Mononuclear cell (primary cell): ENCODE data around the gene CNTN2. TPM values are rescaled to one million over a fixed set of nuclear protein-coding genes. Genes with fewer than 3 reads are reported as not detected.

Experiments used
- H3K27me3 ChIP-seq: 2 replicates; pipeline ENCODE4 v1.6.0; 2011; ENCODE audit warnings: low read length, control low read depth; ENCODE audit not compliant: insufficient read depth
- H3K4me1 ChIP-seq: 2 replicates; pipeline ENCODE4 v1.5.1; 2011; ENCODE audit warnings: mild to moderate bottlenecking, low read length, control low read depth; ENCODE audit not compliant: insufficient read depth
- H3K4me3 ChIP-seq: 2 replicates; pipeline ENCODE4 v1.5.1; 2011; ENCODE audit warnings: mild to moderate bottlenecking, low read length, moderate library complexity
- H3K9me3 ChIP-seq: 2 replicates; pipeline ENCODE4 v1.5.1; 2011; ENCODE audit warnings: low read depth, mild to moderate bottlenecking, control low read depth, low read length
- total RNA-seq: library from RNA; depleted of rRNA; stranded (reverse); fragments of >200 nt; gene quantifications from one replicate; pipeline ENCODE4 v1.2.3, GENCODE V29; 2012

Gene CNTN2
- total RNA-seq, 1 donor, result 0.21 TPM

GRCh38 chr1:205069371-205070125 is 26.5 kb downstream of the CNTN2 start:
- Histone ChIP-seq H3K4me3 (no peak overlapping the region), H3K9me3 (no peaks in the 10 kb centered on the region), H3K4me1 (no peaks in the 10 kb centered on the region), H3K27me3 (no peaks in the 10 kb centered on the region)

DNA sequence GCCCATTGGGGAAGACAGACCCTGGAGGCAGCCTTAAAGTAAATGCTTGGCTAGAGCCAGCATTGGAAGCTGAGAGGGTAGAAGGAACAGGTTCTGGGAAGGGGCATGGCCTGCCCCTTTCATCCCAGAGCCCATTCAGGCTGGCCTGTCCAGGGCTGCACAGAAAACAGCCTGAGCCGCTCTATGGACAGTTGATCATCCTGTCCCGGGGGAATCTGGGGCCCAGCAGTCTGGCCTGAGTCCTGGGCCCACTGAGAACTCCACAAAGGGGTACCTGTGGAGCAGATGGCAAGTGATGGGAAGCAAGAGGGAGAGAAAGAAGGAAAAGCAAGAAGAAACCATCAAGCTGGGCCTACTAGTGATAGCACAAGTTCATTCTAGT is 28.0 kb downstream of the CNTN2 start:
- H3K27me3 ChIP-seq, result no peaks in the 10 kb centered on the region
- H3K4me3 ChIP-seq, result no peak overlapping the region
- H3K9me3 ChIP-seq, result no peaks in the 10 kb centered on the region
- no peaks in the 10 kb centered on the region for H3K4me1 ChIP-seq

GRCh38 chr1:205071801-205072200 is 28.8 kb downstream of the CNTN2 start:
- Histone ChIP-seq H3K4me3 (no peak overlapping the region), H3K9me3 (no peaks in the 10 kb centered on the region), H3K4me1 (no peaks in the 10 kb centered on the region), H3K27me3 (no peaks in the 10 kb centered on the region)

DNA sequence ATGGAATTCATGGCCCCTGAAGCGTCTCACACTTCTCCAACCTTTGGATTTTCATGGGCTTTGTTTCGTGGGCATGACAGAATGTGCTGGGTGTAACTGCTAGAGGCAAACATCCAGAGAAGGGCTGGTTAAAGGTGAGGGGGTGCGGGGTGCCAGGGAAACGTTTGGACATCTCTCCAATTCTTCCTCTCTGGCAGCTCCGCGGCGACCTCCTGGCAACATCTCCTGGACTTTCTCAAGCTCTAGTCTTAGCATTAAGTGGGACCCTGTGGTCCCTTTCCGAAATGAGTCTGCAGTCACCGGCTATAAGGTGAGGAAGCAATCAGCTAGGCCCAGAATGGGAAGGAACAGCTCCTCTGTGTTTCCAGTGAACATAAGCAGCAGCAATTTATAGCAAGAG is 29.3 kb downstream of the CNTN2 start:
- Histone ChIP-seq H3K27me3 (no peaks in the 10 kb centered on the region), H3K4me1 (no peaks in the 10 kb centered on the region), H3K9me3 (no peaks in the 10 kb centered on the region), H3K4me3 (no peak overlapping the region)

- Histone ChIP-seq H3K27me3 (no peaks in the 10 kb centered on the region), H3K9me3 (no peaks in the 10 kb centered on the region), H3K4me3 (no peak overlapping the region), H3K4me1 (no peaks in the 10 kb centered on the region)
These were observed 29.9 kb downstream of the CNTN2 start for GRCh38 chr1:205072881-205073280.

GRCh38 chr1:205073511-205073910 is 30.5 kb downstream of the CNTN2 start:
- no peaks in the 10 kb centered on the region for H3K27me3 ChIP-seq
- H3K9me3 ChIP-seq, result no peaks in the 10 kb centered on the region
- H3K4me1 ChIP-seq, result no peaks in the 10 kb centered on the region
- H3K4me3 ChIP-seq, result no peak overlapping the region

- no peaks in the 10 kb centered on the region for H3K27me3 ChIP-seq
- H3K4me1 ChIP-seq, result no peaks in the 10 kb centered on the region
- H3K4me3 ChIP-seq, result no peak overlapping the region
- H3K9me3 ChIP-seq, result no peaks in the 10 kb centered on the region
These were observed 31.1 kb downstream of the CNTN2 start for GRCh38 chr1:205074084-205074483.

DNA sequence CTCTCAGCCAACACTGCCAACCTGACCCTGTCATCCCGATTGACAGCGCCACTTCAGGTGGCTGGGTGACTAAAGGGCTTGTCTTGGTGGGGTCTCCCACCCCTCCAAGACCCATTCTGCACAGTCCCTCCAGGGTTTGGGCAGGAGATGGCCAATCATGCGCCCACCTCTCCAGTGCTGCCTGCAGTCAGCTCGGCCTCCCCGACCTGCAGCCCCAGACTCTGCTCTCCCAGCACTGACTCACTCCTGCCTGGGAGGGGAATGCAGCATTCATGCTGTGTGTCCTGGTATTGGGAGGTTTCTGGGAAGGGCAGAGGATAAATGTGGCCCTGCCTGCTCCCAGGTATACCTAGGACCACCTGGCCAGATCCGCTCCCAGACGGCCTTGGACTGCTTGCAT is 31.5 kb downstream of the CNTN2 start:
- H3K9me3 ChIP-seq, result no peaks in the 10 kb centered on the region
- no peaks in the 10 kb centered on the region for H3K4me1 ChIP-seq
- H3K4me3 ChIP-seq, result no peak overlapping the region
- no peaks in the 10 kb centered on the region for H3K27me3 ChIP-seq

- H3K4me1 ChIP-seq, result no peaks in the 10 kb centered on the region
- no peaks in the 10 kb centered on the region for H3K9me3 ChIP-seq
- no peaks in the 10 kb centered on the region for H3K27me3 ChIP-seq
- H3K4me3 ChIP-seq, result no peak overlapping the region
These were observed 32.7 kb downstream of the CNTN2 start for GRCh38 chr1:205075642-205076155.

DNA sequence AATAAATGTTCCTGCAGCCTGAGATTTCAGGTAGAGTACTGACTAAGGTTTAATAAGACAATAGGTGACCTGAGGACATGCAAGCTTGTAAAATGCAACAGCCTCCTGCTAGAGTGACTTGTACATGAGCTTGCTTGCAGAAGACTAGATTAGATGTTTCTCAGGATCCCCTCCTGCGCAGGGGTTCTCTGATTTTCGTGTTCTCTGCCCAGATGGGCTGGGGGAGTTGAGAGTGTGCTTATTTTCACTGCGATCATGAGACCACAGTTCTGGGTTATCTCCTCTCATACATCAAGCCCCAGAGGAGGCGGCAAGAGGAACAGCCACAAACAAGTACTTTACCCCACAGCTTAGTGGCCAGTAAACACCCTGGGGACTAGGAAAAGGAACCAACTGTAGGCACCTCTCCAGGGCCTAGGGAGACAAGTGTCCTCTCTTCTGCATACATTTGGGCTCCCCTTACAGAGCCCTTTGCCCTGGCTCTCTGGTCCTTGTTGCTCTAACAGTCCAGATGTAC is 33.3 kb downstream of the CNTN2 start:
- Histone ChIP-seq H3K9me3 (no peaks in the 10 kb centered on the region), H3K4me3 (no peak overlapping the region), H3K27me3 (no peaks in the 10 kb centered on the region), H3K4me1 (no peaks in the 10 kb centered on the region)

- no peaks in the 10 kb centered on the region for H3K27me3 ChIP-seq
- no peak overlapping the region for H3K4me3 ChIP-seq
- no peaks in the 10 kb centered on the region for H3K4me1 ChIP-seq
- H3K9me3 ChIP-seq, result no peaks in the 10 kb centered on the region
These were observed 34.3 kb downstream of the CNTN2 start for GRCh38 chr1:205077158-205077933.

DNA sequence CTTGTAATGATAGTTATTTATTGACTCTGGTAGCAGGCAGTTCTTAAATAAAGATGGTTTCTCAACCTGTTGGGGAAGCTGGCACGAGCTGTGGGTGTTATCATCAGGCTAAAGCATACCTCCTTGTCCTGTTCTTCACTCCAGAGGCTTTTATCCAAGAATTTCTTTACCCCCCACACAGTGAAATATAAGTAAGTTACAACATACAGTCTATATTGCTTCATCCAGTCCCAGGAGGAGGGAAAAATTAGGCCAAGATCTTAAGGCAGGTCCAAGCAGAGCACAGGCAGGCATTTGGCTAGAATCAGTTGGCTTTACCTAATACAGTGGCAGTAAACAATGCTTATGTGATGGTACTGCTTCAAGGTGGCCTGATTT is 34.9 kb downstream of the CNTN2 start:
- Histone ChIP-seq H3K4me1 (no peaks in the 10 kb centered on the region), H3K4me3 (no peak overlapping the region), H3K27me3 (no peaks in the 10 kb centered on the region), H3K9me3 (no peaks in the 10 kb centered on the region)

DNA sequence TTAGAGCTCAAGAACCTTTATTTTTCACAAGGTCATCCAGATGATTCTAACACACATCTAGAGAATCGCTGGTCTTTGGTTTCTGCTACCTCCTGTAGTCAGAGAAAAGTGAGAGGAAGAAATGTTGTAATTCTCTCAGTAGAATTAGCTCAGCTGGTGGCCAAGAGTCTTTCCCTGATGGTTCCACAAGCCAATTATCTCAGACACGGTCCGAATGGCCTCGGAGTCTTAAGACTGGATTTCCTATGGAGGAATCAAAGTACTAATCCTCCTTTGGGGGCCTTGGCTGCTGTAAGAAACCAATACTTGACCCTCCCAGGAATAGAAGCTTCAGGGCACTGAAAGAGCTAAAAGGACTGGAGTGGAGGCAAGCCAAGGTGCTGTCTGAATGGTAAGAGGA is 39.4 kb downstream of the CNTN2 start:
- Histone ChIP-seq H3K4me1 (no peaks in the 10 kb centered on the region), H3K27me3 (no peaks in the 10 kb centered on the region), H3K9me3 (no peaks in the 10 kb centered on the region), H3K4me3 (no peak overlapping the region)

DNA sequence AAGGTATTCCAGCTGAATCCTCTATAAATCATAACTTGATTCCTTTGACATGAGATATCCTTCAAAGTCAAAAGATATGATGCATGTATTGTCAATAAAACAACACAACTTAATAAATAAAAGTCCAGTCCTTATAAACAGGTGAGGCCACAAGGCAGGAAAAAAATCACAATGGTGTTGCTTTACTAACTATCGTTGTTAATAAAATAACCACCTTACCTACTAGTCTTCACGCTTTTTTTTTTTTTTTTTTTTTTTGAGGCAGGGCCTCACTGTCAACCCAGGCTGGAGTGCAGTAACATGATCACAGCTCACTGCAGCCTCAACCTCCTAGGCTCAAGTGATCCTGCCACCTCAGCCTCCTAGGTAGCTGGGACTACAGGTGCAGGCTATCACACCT is 41.3 kb downstream of the CNTN2 start, which contains the start of gene TMEM81:
TSS of gene TMEM81 (minus strand) at position 101 of the 400 bp plus-strand sequence. CDS start 140 bp downstream, outside the sequence.
- H3K9me3 ChIP-seq, result no peaks in the 10 kb centered on the region
- no peaks in the 10 kb centered on the region for H3K4me1 ChIP-seq
- no peak within 1 kb of the TSS for H3K4me3 ChIP-seq
- H3K27me3 ChIP-seq, result no peaks in the 10 kb centered on the region

- H3K27me3 ChIP-seq, result no peaks in the 10 kb centered on the region
- no peaks in the 10 kb centered on the region for H3K9me3 ChIP-seq
- no peak overlapping the region for H3K4me3 ChIP-seq
- H3K4me1 ChIP-seq, result no peaks in the 10 kb centered on the region
These were observed 45.3 kb downstream of the CNTN2 start for GRCh38 chr1:205088341-205088740.
